ENCODE results near the gene PACSIN2.

DNA sequence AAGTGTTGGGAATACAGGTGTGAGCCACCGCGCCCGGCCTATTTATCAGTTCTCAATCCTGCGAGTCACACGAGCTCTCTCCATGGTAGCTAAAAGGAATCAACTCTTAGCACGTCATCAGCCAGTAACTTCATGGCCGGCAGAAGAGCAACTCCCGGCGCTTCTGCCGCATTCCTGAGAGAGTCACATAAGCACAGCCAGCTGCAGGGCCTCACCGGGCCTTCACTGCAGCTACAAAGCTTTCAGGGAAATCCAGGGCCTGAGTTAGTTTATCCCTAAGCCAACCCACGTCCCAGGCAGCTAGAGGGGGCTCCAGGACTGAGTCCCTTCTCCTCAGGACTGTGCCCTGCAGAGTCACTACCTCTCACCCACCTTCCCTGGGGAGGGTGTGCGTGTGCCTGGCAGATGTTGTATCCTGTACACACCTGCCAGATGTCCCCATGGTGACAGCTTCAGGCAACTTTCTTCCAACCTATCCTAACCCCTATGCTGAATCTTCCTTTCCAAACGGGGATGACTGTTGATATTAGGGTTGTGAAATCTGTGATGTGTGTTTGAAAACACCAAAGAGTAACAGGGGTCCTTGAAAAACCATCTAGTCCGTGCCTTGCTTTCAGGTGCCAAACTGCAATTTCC lies 112.0 kb downstream of the PACSIN2 start:
- TF ChIP-seq, protein P1, sequence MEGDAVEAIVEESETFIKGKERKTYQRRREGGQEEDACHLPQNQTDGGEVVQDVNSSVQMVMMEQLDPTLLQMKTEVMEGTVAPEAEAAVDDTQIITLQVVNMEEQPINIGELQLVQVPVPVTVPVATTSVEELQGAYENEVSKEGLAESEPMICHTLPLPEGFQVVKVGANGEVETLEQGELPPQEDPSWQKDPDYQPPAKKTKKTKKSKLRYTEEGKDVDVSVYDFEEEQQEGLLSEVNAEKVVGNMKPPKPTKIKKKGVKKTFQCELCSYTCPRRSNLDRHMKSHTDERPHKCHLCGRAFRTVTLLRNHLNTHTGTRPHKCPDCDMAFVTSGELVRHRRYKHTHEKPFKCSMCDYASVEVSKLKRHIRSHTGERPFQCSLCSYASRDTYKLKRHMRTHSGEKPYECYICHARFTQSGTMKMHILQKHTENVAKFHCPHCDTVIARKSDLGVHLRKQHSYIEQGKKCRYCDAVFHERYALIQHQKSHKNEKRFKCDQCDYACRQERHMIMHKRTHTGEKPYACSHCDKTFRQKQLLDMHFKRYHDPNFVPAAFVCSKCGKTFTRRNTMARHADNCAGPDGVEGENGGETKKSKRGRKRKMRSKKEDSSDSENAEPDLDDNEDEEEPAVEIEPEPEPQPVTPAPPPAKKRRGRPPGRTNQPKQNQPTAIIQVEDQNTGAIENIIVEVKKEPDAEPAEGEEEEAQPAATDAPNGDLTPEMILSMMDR (IDR thresholded peaks at IDR 0.05; ENCODE audit: insufficient read depth, low read length, poor library complexity, severe bottlenecking): no peak
- TF ChIP-seq EZH2phosphoT487 (conservative IDR thresholded peaks at IDR 0.05; ENCODE audit: low read length): no peak
